GM18868 (cell line): ENCODE data around the gene RAPH1.

Experiments used
- ATAC-seq: cut with Tn5 transposase; IDR thresholded peaks from one replicate; pipeline ENCODE4 v1.9.1; 2021; ENCODE audit warnings: mild to moderate bottlenecking, moderate library complexity; ENCODE audit not compliant: unreplicated experiment

The RAPH1 gene, protein sequence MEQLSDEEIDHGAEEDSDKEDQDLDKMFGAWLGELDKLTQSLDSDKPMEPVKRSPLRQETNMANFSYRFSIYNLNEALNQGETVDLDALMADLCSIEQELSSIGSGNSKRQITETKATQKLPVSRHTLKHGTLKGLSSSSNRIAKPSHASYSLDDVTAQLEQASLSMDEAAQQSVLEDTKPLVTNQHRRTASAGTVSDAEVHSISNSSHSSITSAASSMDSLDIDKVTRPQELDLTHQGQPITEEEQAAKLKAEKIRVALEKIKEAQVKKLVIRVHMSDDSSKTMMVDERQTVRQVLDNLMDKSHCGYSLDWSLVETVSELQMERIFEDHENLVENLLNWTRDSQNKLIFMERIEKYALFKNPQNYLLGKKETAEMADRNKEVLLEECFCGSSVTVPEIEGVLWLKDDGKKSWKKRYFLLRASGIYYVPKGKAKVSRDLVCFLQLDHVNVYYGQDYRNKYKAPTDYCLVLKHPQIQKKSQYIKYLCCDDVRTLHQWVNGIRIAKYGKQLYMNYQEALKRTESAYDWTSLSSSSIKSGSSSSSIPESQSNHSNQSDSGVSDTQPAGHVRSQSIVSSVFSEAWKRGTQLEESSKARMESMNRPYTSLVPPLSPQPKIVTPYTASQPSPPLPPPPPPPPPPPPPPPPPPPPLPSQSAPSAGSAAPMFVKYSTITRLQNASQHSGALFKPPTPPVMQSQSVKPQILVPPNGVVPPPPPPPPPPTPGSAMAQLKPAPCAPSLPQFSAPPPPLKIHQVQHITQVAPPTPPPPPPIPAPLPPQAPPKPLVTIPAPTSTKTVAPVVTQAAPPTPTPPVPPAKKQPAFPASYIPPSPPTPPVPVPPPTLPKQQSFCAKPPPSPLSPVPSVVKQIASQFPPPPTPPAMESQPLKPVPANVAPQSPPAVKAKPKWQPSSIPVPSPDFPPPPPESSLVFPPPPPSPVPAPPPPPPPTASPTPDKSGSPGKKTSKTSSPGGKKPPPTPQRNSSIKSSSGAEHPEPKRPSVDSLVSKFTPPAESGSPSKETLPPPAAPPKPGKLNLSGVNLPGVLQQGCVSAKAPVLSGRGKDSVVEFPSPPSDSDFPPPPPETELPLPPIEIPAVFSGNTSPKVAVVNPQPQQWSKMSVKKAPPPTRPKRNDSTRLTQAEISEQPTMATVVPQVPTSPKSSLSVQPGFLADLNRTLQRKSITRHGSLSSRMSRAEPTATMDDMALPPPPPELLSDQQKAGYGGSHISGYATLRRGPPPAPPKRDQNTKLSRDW

DNA sequence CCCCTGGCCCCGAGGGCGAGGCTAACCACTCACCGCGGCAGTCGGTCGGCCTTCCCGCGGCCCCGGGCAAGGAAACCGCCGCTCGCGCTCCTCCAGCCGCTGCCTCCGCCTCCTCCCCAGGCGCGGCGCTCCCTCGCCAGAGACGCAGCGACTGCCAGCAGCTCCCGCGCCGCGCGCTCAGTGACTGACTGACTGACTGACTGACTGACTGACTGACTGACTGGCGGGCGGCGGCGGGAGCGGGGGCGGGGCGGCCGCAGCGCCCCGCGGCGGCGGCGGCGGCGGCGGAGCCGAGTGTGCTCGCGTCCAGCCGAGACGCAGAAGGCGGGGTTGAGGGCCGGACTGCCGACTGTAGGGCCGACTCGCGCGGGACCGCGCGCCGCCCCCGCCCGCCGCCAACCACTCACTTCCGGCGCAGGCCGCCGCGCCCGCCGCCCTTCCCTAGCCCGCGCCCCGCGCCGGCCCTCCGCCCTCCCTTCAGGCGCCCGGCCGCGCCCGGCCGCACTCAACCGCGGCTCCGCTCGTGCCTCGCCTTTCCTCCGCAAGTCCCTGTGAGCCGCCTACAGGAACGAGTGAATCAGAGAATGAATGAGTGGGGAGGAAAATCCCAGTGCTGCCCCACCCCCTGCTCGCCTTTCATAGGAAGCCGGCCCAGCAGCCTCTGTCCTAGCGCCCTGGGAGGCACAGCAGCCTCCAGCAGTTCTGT lies at the start of gene RAPH1:
Gene RAPH1 (minus strand): TSS at position 224 of the 706 bp plus-strand sequence. CDS start 39,948 bp downstream, outside the sequence.
- peak; percentile 72 for ATAC-seq

GRCh38 chr2:203584784-203585183 lies 49.7 kb upstream of the RAPH1 start:
- ATAC-seq, result peak; percentile 51

GRCh38 chr2:203583701-203584100 lies 48.6 kb upstream of the RAPH1 start:
- peak; percentile 28 for ATAC-seq

GRCh38 chr2:203583084-203583695 lies 48.1 kb upstream of the RAPH1 start:
- ATAC-seq, result no peak

DNA sequence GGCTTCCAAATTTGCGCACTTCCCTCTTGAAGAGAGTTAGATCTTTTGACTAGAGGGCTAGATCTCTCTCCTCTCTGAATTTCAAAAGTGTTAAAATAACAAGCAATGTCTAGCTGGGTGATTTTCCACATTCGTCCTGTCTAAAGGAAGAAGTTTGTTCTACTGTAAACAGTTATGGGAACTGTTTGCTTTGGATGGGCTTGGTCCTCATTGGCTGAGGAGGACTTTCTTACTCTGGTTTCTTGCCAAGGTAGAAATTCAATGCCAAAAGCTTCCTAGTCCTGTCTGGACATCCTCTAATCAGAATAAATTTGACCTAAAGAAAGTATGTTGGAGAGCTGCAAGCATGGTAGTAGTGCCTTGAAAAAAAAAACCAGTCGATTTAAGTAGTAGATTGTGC lies 47.4 kb upstream of the RAPH1 start:
- no peak for ATAC-seq

GRCh38 chr2:203580844-203581243 lies 45.7 kb upstream of the RAPH1 start:
- no peak for ATAC-seq

DNA sequence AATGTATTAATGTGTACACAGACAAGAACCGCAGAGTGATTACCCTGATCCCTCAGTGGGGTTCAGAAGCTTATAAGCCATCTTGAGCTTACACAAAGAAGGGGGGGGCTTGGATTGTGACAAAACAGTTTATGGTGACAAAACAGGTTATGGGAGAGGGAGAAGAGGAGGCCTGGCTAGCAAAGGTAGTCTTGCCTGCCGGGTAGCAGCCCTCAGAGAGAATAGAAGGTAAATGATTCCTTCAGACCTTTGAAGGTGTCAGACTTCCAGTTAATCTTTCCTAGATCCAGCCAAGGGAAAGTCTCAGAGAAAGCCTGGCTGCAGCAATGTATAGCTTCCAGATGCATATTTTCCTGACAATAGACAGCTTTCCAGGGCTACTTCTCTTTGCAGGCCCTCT lies 44.6 kb upstream of the RAPH1 start:
- no peak for ATAC-seq

- peak; percentile 97 for ATAC-seq
Measured at GRCh38 chr2:203578759-203579643, 43.9 kb upstream of the RAPH1 start.

DNA sequence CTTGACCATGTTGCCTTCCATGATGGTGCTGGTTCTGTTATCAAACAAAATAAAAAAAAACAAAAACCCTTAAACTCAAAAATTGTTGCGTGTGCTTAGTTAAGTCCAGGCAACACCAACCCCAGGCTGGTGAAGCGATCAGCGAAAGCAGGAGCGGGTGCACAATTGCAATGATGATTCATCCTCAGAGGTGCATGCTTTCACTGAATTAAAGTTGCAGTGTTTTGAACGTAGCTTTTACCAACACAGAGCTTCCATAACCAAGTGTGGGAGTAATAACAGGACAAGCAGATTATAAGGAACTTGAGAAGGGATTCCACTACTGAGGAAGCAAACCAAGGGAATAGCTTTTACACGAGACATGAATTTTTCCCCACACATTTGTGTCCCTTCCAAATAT lies 39.7 kb upstream of the RAPH1 start:
- ATAC-seq, result no peak

- ATAC-seq, result no peak
Measured at GRCh38 chr2:203572316-203572715, 37.2 kb upstream of the RAPH1 start.

GRCh38 chr2:203569677-203570316 lies 34.7 kb upstream of the RAPH1 start:
- no peak for ATAC-seq

GRCh38 chr2:203567691-203568090 lies 32.6 kb upstream of the RAPH1 start:
- ATAC-seq, result no peak

DNA sequence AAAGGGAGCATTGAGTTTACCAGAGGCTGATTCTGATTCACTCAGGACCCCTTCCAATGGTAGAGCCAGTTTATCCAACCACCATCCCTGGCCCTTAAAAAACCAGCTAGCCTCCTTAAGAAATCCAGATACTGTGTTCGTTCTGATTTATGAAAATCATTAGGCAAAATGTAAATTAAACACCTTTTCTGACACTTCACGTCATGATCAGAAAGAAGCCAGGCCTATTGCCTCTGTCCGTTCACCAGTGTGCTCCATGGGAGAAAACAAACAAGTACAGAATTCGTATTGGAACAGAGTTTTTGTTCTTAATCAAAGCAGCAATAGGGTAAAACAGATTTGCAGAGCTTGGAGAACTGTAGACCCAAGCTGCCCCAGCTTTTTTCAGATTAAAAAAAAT lies 31.1 kb upstream of the RAPH1 start:
- no peak for ATAC-seq

GRCh38 chr2:203565076-203565475 lies 30.0 kb upstream of the RAPH1 start:
- ATAC-seq, result no peak

- ATAC-seq, result no peak
Measured at GRCh38 chr2:203562268-203562667, 27.2 kb upstream of the RAPH1 start.

DNA sequence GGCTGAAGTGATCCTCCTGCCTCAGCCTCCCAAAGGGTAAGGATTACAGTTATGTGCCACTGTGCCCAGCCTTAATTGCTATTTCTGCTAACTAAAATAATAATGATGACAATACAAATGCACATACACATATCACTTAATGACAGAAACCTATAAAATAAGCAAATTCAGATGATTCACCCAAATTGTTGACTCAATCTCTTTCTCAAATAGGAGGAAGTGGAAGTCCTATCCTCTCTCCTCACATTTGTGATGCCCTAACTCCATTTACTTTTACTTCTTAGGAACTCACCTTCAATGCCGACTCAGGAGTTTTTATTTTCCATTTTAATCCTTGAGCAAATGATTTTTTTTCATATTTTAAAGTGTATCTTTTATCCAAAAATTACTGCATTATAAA lies 24.5 kb upstream of the RAPH1 start:
- no peak for ATAC-seq

DNA sequence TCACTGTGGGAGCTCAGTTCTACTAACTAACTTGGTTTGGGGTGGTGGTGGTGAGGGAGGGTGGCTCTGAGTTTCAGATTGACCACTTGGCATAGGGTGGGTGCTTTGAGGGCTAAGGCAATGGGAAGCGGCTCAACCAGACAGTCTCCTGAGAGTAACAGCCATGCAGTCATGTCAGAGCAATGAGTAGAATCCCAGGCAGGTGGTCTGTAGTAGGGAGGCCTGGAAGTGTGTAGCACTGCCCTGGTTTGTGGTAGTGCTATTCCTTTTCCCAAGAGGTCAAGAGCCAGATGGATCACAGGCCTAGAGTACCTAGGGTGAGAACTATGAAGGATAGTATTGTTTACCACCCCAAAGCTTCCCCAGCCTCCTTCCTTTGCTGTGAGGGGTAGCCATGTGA lies 18.7 kb upstream of the RAPH1 start:
- no peak for ATAC-seq

DNA sequence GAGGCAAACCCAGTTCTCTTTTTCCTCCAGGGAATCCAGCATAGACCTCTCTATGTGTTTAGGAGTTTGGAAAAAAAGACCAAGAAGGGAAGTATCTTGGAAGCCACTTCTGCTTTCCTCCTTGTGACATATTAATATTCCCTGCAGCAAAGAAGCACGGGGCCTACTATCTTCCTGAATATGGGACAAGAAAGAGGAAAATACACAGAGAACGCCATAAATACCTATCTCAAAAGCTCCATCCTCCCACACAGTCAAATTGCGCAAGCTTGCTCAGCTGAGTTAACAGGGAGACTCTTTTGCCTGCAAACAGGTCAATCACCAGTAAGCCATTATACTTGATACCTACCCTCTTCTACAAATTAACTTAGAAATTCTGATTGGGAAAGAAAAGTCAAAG lies 16.7 kb upstream of the RAPH1 start:
- no peak for ATAC-seq

DNA sequence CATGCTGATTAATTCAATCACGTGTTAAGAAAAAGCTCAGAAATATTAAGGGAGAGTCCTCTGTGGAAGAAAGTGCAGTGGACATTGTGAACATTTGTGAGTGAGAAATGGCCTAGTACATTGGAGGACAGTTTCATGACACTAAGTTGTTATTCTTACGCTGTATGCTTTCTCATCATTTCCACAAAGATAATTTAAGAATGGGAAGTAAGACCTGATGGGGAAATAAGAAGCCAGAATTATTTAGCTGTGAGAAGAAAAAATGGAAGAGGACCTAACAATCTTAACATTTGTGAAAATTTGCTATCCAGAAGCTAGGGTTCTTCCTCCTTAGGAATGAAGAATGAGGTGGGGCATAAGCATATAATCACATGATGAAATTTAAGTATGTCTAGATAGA lies 15.2 kb upstream of the RAPH1 start:
- ATAC-seq, result no peak
